CD4-positive, alpha-beta T cell treated with Interleukin-15 for 4 hours (primary cell): ENCODE measurements around the gene NET1.

Experiments used
- DNase-seq: peaks from one replicate; pipeline ENCODE4 v3.0.0-alpha.2; 2020; ENCODE audit warnings: low spot score

NET1 gene

GRCh38 chr10:5485948-5486852, 73.8 kb downstream of the NET1 start:
- DNase-seq = no peak

- DNase-seq = no peak
Observed at GRCh38 chr10:5486853-5487235, 74.5 kb downstream of the NET1 start.

GRCh38 chr10:5488272-5489161, 76.2 kb downstream of the NET1 start:
- no peak for DNase-seq

GRCh38 chr10:5490032-5490431, 77.7 kb downstream of the NET1 start:
- no peak for DNase-seq

- DNase-seq = no peak
Observed at GRCh38 chr10:5490698-5491464, 78.5 kb downstream of the NET1 start.

GRCh38 chr10:5491477-5491876, 79.1 kb downstream of the NET1 start:
- no peak for DNase-seq

- DNase-seq = no peak
Observed at GRCh38 chr10:5492322-5492855, 80.0 kb downstream of the NET1 start.

- no peak for DNase-seq
Observed at GRCh38 chr10:5492929-5493576, 80.7 kb downstream of the NET1 start.

GRCh38 chr10:5493691-5494090, 81.3 kb downstream of the NET1 start:
- DNase-seq = no peak

- DNase-seq = no peak
Observed at GRCh38 chr10:5494611-5495010, 82.3 kb downstream of the NET1 start.

GRCh38 chr10:5496261-5497250, 84.2 kb downstream of the NET1 start:
- DNase-seq = no peak

- no peak for DNase-seq
Observed at GRCh38 chr10:5497289-5497688, 84.9 kb downstream of the NET1 start.

GRCh38 chr10:5497948-5498730, 85.8 kb downstream of the NET1 start:
- DNase-seq = no peak

GRCh38 chr10:5498791-5499492, 86.6 kb downstream of the NET1 start:
- DNase-seq = no peak

GRCh38 chr10:5499493-5500140, 87.3 kb downstream of the NET1 start, which contains the start of gene CALML5:
TSS of gene CALML5 (minus strand) at chr10:5499570. CDS start at chr10:5499438, 132 bp downstream.
- DNase-seq = no peak

- no peak for DNase-seq
Observed at GRCh38 chr10:5500162-5500670, 87.9 kb downstream of the NET1 start.

- DNase-seq = no peak
Observed at GRCh38 chr10:5500910-5501309, 88.6 kb downstream of the NET1 start.

GRCh38 chr10:5502061-5502521, 89.7 kb downstream of the NET1 start:
- DNase-seq = no peak
